K562 (cell line): Measurements from ENCODE around the gene GJC2. TPM values are rescaled to one million over a fixed set of nuclear protein-coding genes. Genes with fewer than 3 reads are reported as not detected.

Source experiments
- ATAC-seq: fragments of 200-7000 bp; cut with Tn5 transposase; 3 replicates; pipeline ENCODE4 v1.9.1; 2020; ENCODE audit warnings: moderate library complexity
- BruUV-seq: library from RNA; stranded (reverse); fragments of 400-500 nt; replicated peaks from 2 replicates; lab custom pipeline; 2021; lab: Mats Ljungman, UMichigan
- CTCF ChIA-PET: fragments of 300-600 bp; formaldehyde crosslinking; extraction: SDS; loops from one replicate; lab custom pipeline; 2021; ENCODE audit warnings: low intra/inter-chr PET ratio; lab: Yijun Ruan, JAX
- POLR2A ChIA-PET: fragments of 300-600, 350-650 bp; sonication (Branson Sonifier 250); formaldehyde crosslinking; extraction: SDS; loops from one replicate; lab custom pipeline; 2021; ENCODE audit warnings: antibody characterized with exemption, inconsistent platforms; lab: Yijun Ruan, JAX
- DNase-seq, 4 experiments: peaks; one replicate each; pipeline versions ENCODE4 v3.0.0 to v3.0.0-alpha.2; 2011 to 2018; ENCODE audit warnings: low spot score in 3 of 4, mixed read lengths in 3 of 4; ENCODE audit errors: extremely low read depth in 1 of 4
- FAIRE-seq: peaks from 2 replicates; lab custom pipeline; 2011; peaks lifted over from hg19 to GRCh38; lab: Jason Lieb, UNC
- H2AFZ ChIP-seq: 2 replicates; pipeline ENCODE4 v1.6.0; 2011; ENCODE audit warnings: low read depth, low read length, control low read depth, inconsistent platforms
- H3K27ac ChIP-seq: fragments of 200-600 bp; 3 replicates; pipeline ENCODE4 v1.8.0; 2011; ENCODE audit warnings: low read depth, mild to moderate bottlenecking, control low read depth, inconsistent platforms, low read length, moderate library complexity, mixed read lengths; ENCODE audit errors: extremely low read depth
- H3K27me3 ChIP-seq, 2 experiments: fragments of 300-600 bp in 1 of 2; 2 replicates in 1 of 2; 3 replicates in 1 of 2; pipeline versions ENCODE4 v1.6.0 to v1.8.0; 2011; ENCODE audit warnings: inconsistent platforms in 2 of 2, low read length in 2 of 2, mild to moderate bottlenecking in 1 of 2, mixed read lengths in 1 of 2, moderate library complexity in 1 of 2; ENCODE audit not compliant: control insufficient read depth in 2 of 2, insufficient read depth in 2 of 2
- H3K36me3 ChIP-seq: fragments of 300-600 bp; 3 replicates; pipeline ENCODE4 v1.8.0; 2011; ENCODE audit warnings: mild to moderate bottlenecking, low read length, inconsistent platforms; ENCODE audit not compliant: control insufficient read depth, insufficient read depth
- H3K4me1 ChIP-seq, 2 experiments: fragments of 200-600 bp in 1 of 2; replicated peaks in 1 of 2; 2 replicates in 1 of 2; 3 replicates in 1 of 2; pipeline versions ENCODE4 v1.5.1 to v1.8.0; 2011; ENCODE audit warnings: inconsistent platforms in 2 of 2, low read length in 2 of 2, mild to moderate bottlenecking in 1 of 2, mixed read lengths in 1 of 2, moderate library complexity in 1 of 2; ENCODE audit not compliant: control insufficient read depth in 2 of 2, insufficient read depth in 2 of 2
- H3K4me2 ChIP-seq: 2 replicates; pipeline ENCODE4 v1.6.1; 2011; ENCODE audit warnings: low read length, control low read depth, inconsistent platforms, mixed read lengths; ENCODE audit not compliant: insufficient read depth
- H3K4me3 ChIP-seq: fragments of 200-600 bp; sonication (generic), shearing (Covaris generic); 2 replicates; pipeline ENCODE4 v1.5.1; 2016; ENCODE audit warnings: control low read depth, inconsistent platforms
- H3K79me2 ChIP-seq: fragments of 200-600 bp; 3 replicates; pipeline ENCODE4 v1.8.0; 2011; ENCODE audit warnings: low read length, inconsistent platforms; ENCODE audit not compliant: control insufficient read depth, insufficient read depth
- H3K9ac ChIP-seq, 2 experiments: 2 replicates each; pipeline versions ENCODE4 v1.6.0 to v1.6.1; 2011; ENCODE audit warnings: low read depth in 2 of 2, low read length in 2 of 2, control low read depth in 1 of 2, inconsistent platforms in 1 of 2, mild to moderate bottlenecking in 1 of 2, mixed read lengths in 1 of 2; ENCODE audit not compliant: insufficient read depth in 1 of 2
- H3K9me1 ChIP-seq: one replicate; pipeline ENCODE4 v1.6.0; 2011; ENCODE audit warnings: inconsistent platforms, mild to moderate bottlenecking, low read length, moderate library complexity; ENCODE audit not compliant: control insufficient read depth, insufficient read depth
- H3K9me3 ChIP-seq: replicated peaks from 2 replicates; pipeline ENCODE4 v1.5.1; 2011; ENCODE audit warnings: low read depth, low read length, inconsistent platforms; ENCODE audit not compliant: control insufficient read depth, insufficient read depth
- H4K20me1 ChIP-seq: replicated peaks from 2 replicates; pipeline ENCODE4 v1.6.1; 2011; ENCODE audit warnings: low read length, inconsistent platforms, mixed read lengths; ENCODE audit not compliant: control insufficient read depth, insufficient read depth
- CCNT2 ChIP-seq: IDR thresholded peaks from 2 replicates; pipeline ENCODE4 v1.6.1; 2011; ENCODE audit warnings: borderline replicate concordance, low read depth, mild to moderate bottlenecking, moderate library complexity, mixed read lengths, low read length; ENCODE audit not compliant: insufficient read length; ENCODE audit errors: extremely low read depth
- CTBP1 ChIP-seq: fragments of 450-650 bp; IDR thresholded peaks from 2 replicates; pipeline ENCODE4 v1.6.1; 2016; ENCODE audit warnings: borderline replicate concordance
- ETV5 ChIP-seq: sonication (generic); formaldehyde crosslinking; IDR thresholded peaks from 2 replicates; pipeline ENCODE4 v1.4.0; 2020; ENCODE audit warnings: low read depth, mild to moderate bottlenecking, missing genetic modification reagents
- ETV6 ChIP-seq, 3 experiments: fragments of 150-350 bp in 1 of 3; sonication (generic) in 1 of 3; formaldehyde crosslinking in 1 of 3; IDR thresholded peaks; 2 replicates each; pipeline versions ENCODE4 v1.6.1 to v1.8.0; 2014 to 2022; ENCODE audit warnings: borderline replicate concordance in 2 of 3, low read depth in 2 of 3, antibody characterized with exemption in 1 of 3, low read length in 1 of 3, mild to moderate bottlenecking in 1 of 3, missing genetic modification reagents in 1 of 3
- MYC ChIP-seq, 2 experiments: fragments of 250-450 bp in 1 of 2; sonication (Bioruptor Pico) in 1 of 2; IDR thresholded peaks; 2 replicates each; pipeline versions ENCODE4 v1.5.1 to v1.6.1; 2012 to 2021; ENCODE audit warnings: low read depth in 2 of 2, borderline replicate concordance in 1 of 2, improper control_type of control experiment in 1 of 2, low read length in 1 of 2, mild to moderate bottlenecking in 1 of 2, moderate library complexity in 1 of 2
- NFIC ChIP-seq: fragments of 450-650 bp; IDR thresholded peaks from 2 replicates; pipeline ENCODE4 v1.6.1; 2017; ENCODE audit warnings: mild to moderate bottlenecking, inconsistent platforms
- TSC22D4 ChIP-seq: fragments of 450-650 bp; IDR thresholded peaks from 2 replicates; pipeline ENCODE4 v1.6.1; 2016; ENCODE audit warnings: missing genetic modification characterization, missing biosample characterization, control low read depth
- ZBTB7A ChIP-seq: IDR thresholded peaks from 2 replicates; pipeline ENCODE4 v1.6.1; 2011; ENCODE audit warnings: low read depth, mild to moderate bottlenecking, low read length, moderate library complexity, borderline replicate concordance; ENCODE audit not compliant: control insufficient read depth
- WGBS: fragments of 100-300 bp; shearing (Covaris generic); methylation state at CpG from one replicate; pipeline ENCODE4 v1.1.6; 2016; ENCODE audit warnings: low coverage, mixed read lengths; ENCODE audit not compliant: insufficient coverage; ENCODE audit errors: missing lambda C conversion rate; 5-methylcytosine and 5-hydroxymethylcytosine counted together
- in situ Hi-C: fragments of 300-500 bp; cut with MboI; formaldehyde crosslinking; loops from 4 replicates; pipeline ENCODE4 v1.15.0; 2018; ENCODE audit warnings: inconsistent platforms, mixed read lengths
- intact Hi-C: fragments of 100-400 bp; cut with micrococcal nuclease; formaldehyde crosslinking; loops from 2 replicates; pipeline ENCODE4 v1.14.2; 2022
- polyA plus RNA-seq, 8 experiments: library from polyadenylated mRNA; depleted of rRNA in 4 of 8; stranded (reverse) in 5 of 8; unstranded in 3 of 8; fragments of >200 nt; fragmentation: Nextera tagmentation in 2 of 8; fragmentation: Illumina TruSeq in 1 of 8; extraction: Ambion mirVana in 2 of 8; extraction: Trizol in 1 of 8; gene quantifications; 2 replicates each; pipeline versions ENCODE4 v1.2.1 to v1.2.3, GENCODE V29; 2011 to 2014; ENCODE audit warnings: inconsistent platforms in 1 of 8, missing spikeins in 1 of 8
- total RNA-seq, 7 experiments: library from RNA; depleted of rRNA in 6 of 7; stranded (reverse); fragments of >200 nt in 6 of 7; fragmentation: Illumina TruSeq in 2 of 7; extraction: Trizol in 2 of 7; gene quantifications; 2 replicates each; pipeline versions ENCODE4 v1.2.1 to v1.2.3, GENCODE V29; 2011 to 2021; ENCODE audit warnings: low replicate concordance in 1 of 7
- TF ChIP-seq, protein P1 (sequence below): fragments of 200-800 bp; sonication (Bioruptor generic); IDR thresholded peaks from 2 replicates; pipeline ENCODE4 v1.6.1; 2016; ENCODE audit warnings: missing genetic modification characterization, missing compliant biosample characterization

GJC2 gene
- total and polyA plus RNA-seq, 9 of the 15 experiments (the other 6 are each of a cell fraction or from before 2014, with no cell fraction given) = 0.03 to 0.62 (median 0.11) TPM; not detected in 2

DNA sequence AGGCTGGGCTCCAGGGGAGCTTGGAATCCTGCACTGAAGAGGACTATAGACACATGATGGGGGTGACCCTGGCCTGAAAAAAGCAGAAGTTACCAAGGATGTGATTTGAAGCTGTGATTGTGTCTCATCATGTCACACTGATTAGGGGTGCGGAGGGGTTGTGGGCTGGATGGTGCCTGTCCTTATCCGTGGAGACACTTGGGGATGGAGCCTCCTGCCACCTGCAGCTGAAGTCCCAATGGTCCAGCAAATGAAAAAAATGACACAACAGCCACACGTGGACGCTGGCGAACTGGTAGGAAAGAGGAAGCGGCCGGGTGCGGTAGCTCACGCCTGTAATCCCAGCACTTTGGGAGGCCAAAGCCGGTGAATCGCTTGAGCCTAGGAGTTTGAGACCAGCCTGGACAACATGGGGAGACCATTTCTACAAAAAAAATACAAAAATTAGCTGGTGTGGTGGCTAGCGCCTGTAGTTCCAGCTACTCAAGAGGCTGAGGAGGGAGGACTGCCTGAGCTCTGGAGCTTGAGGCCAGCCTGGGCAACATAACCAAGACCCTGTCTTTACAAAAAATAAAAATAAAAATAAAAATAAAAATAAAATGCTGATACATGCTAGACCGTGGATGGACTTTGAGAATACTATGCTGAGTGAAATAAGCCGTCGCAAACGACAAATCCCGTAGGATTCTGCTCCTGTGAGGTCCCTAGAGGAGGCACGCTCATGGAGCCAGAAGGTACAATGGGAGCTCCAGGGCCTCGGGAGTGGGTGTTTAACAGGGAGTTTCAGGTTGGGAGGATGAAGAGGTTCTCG lies 15.0 kb downstream of the GJC2 start (continued):
- TF ChIP-seq MYC (IDR thresholded peaks at IDR 0.05; ENCODE audit: low read depth, low read length) (peak; percentile 87), MYC (CRISPR knock-in tag; IDR thresholded peaks at IDR 0.05; ENCODE audit: borderline replicate concordance, low read depth) (no peak)

DNA sequence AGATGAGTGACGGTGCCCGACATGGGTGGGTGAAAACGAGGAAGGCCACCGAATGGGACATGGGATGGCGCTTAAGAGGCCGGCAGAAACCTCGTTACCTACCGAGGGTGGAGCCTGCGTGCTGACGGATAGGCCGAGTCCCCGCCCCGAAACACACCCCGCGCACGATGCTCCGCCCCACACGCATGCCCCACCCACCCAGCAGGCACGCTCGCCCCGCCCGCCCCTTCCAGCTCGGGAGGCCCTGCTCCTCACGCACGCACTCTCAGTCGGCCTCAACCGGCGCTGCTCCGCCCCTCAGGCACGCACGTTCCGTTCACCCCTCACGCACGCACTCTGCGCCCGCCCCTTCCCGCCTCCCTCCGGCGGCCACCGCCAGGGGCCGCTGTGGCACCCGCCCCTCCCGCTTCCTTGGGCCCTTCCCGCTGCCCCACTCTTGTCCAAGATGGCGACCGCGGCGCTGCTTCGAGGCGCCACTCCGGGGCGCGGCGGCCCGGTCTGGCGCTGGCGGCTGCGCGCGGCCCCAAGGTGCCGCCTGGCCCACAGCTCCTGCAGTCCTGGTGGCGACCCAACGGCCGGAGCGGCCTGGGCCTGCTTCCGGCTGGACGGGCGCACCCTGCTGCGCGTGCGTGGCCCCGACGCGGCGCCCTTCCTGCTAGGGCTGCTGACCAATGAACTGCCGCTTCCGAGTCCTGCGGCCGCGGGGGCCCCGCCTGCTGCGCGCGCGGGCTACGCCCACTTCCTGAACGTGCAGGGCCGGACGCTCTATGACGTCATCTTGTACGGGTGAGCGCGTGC lies 15.8 kb downstream of the GJC2 start, which contains the start of gene IBA57:
IBA57 (plus strand) TSS at position 433 of the 798 bp plus-strand sequence; CDS start at position 446, 13 bp downstream.
- intact Hi-C loops (loop anchor here (1.0 kb wide), 2 partner anchors 25 to 34 kb away; partner anchors contain the start of gene GUK1), in situ Hi-C loops (no loop called here)
- BruUV-seq = no TSS peak
- WGBS = under 1% methylated on average over 67 of the region's 93 CpGs
- peak; percentile 93 for FAIRE-seq
- peaks cover 10% of the 10 kb centered on the region for H3K79me2 ChIP-seq
- peaks cover 12% of the 10 kb centered on the region for H3K9me1 ChIP-seq
- peak within 1 kb of the TSS; percentile 97 for H2AFZ ChIP-seq
- peak within 1 kb of the TSS; percentile 93 to 100 for H3K9ac ChIP-seq
- peak within 1 kb of the TSS; percentile 96 for H3K4me2 ChIP-seq
- POLR2A ChIA-PET = interaction anchor here (0.6 to 5.8 kb wide), 19 partner anchors 8 to 1220 kb away, joined by 3 to 47 read pairs (median 5); partner anchors contain the start of genes GJC2 and GUK1
- H3K36me3 ChIP-seq = no peaks in the 10 kb centered on the region
- H3K27me3 ChIP-seq = no peaks in the 10 kb centered on the region
- H3K4me3 ChIP-seq = peak within 1 kb of the TSS; percentile 78
- CTCF ChIA-PET = interaction anchor here (1.0 kb wide), 1 partner anchor 24 kb away, joined by 4 read pairs; no protein-coding TSS in a partner anchor
- peaks cover 6% of the 10 kb centered on the region for H4K20me1 ChIP-seq
- peaks cover 18 to 48% of the 10 kb centered on the region in 2 experiments for H3K4me1 ChIP-seq
- ATAC-seq = peak; percentile 92
- DNase-seq = peak; percentile 98 to 100 (median 98)
- H3K27ac ChIP-seq = peak within 1 kb of the TSS; percentile 99
- no peaks in the 10 kb centered on the region for H3K9me3 ChIP-seq
- TF ChIP-seq NFIC (peak; percentile 26; the same call in 1 of the 2 replicates), CCNT2 (peak; percentile 94), CTBP1 (peak; percentile 98), ZBTB7A (peak; percentile 91), ETV5 (CRISPR knock-in tag) (0 out of 2 replicates have a peak, but pooled peaks have one; percentile 14), TSC22D4 (tag) (no peak), ETV6 (IDR thresholded peaks at IDR 0.05; ENCODE audit: borderline replicate concordance in 1 of 2, low read depth in 2 of 2, low read length in 1 of 2) (0 out of 4 replicates have a peak, but pooled peaks of 1 of the 2 experiments have one; percentile 21), ETV6 (CRISPR knock-in tag; IDR thresholded peaks at IDR 0.05; ENCODE audit: borderline replicate concordance) (peak; percentile 86; the same call in 1 of the 2 replicates)
- TF ChIP-seq, protein P1, sequence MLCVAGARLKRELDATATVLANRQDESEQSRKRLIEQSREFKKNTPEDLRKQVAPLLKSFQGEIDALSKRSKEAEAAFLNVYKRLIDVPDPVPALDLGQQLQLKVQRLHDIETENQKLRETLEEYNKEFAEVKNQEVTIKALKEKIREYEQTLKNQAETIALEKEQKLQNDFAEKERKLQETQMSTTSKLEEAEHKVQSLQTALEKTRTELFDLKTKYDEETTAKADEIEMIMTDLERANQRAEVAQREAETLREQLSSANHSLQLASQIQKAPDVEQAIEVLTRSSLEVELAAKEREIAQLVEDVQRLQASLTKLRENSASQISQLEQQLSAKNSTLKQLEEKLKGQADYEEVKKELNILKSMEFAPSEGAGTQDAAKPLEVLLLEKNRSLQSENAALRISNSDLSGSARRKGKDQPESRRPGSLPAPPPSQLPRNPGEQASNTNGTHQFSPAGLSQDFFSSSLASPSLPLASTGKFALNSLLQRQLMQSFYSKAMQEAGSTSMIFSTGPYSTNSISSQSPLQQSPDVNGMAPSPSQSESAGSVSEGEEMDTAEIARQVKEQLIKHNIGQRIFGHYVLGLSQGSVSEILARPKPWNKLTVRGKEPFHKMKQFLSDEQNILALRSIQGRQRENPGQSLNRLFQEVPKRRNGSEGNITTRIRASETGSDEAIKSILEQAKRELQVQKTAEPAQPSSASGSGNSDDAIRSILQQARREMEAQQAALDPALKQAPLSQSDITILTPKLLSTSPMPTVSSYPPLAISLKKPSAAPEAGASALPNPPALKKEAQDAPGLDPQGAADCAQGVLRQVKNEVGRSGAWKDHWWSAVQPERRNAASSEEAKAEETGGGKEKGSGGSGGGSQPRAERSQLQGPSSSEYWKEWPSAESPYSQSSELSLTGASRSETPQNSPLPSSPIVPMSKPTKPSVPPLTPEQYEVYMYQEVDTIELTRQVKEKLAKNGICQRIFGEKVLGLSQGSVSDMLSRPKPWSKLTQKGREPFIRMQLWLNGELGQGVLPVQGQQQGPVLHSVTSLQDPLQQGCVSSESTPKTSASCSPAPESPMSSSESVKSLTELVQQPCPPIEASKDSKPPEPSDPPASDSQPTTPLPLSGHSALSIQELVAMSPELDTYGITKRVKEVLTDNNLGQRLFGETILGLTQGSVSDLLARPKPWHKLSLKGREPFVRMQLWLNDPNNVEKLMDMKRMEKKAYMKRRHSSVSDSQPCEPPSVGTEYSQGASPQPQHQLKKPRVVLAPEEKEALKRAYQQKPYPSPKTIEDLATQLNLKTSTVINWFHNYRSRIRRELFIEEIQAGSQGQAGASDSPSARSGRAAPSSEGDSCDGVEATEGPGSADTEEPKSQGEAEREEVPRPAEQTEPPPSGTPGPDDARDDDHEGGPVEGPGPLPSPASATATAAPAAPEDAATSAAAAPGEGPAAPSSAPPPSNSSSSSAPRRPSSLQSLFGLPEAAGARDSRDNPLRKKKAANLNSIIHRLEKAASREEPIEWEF (CRISPR knock-in tag) = no peak
